Measurements from ENCODE around the gene SERPINB11. TPM values are rescaled to one million over a fixed set of nuclear protein-coding genes. Genes with fewer than 3 reads are reported as not detected.

SERPINB11 gene
- total and polyA plus RNA-seq, 10 of the 15 experiments (the other 5 are each of a cell fraction or from before 2014, with no cell fraction given), result not detected

GRCh38 chr18:63725682-63726480, 23.1 kb downstream of the SERPINB11 start:
- SMC1A ChIA-PET (ENCODE audit: uncharacterized antibody, unreplicated experiment), result no interaction called here
- POLR2A ChIA-PET, result no interaction called here

DNA sequence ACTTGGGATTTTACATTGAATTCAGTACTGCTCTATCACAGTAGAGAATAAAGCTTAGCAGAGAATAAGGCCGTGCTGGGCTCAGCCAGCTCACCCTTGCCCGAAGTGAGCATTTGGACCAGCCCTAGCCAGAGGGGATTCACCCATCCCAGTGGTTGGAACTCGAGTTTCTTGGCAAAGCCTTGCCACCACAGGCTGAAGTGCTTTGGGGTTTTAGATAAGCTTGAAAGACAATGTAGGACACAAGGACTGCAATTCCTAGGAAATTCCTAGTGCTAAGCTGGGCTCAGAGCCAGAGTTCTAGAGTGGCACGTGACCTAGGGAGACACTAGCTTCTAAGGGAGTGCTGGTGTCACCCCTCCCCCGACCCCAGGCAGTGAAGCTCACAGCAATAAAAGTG, 28.0 kb downstream of the SERPINB11 start:
- ChIA-PET CTCF (no interaction called here), POLR2A (no interaction called here), SMC1A (ENCODE audit: uncharacterized antibody, unreplicated experiment) (no interaction called here), RAD21 (ENCODE audit: unreplicated experiment) (no interaction called here)
- 17% methylated on average over 5 of the region's 5 CpGs for WGBS (ENCODE audit: insufficient coverage, insufficient replicate concordance, low lambda C conversion rate, missing lambda C conversion rate)
- intact Hi-C loops (cut with micrococcal nuclease; ENCODE audit: unreplicated experiment) (no loop called here), in situ Hi-C loops (cut with MboI) (no loop called here)
- BruUV-seq (replicated peaks), result no TSS peak
- ATAC-seq (no peak), FAIRE-seq (no peak), DNase-seq (ENCODE audit: low read depth, low spot score) (no peak)
- Histone ChIP-seq H3K27me3 (replicated peaks in 1 of 2; ENCODE audit: control insufficient read depth in 2 of 2, insufficient read depth in 2 of 2, low read length in 1 of 2) (no peaks in the 10 kb centered on the region; a peak in 1 of 4 replicates), H3K79me2 (ENCODE audit: control insufficient read depth, insufficient read depth, low read length) (no peaks in the 10 kb centered on the region), H3K4me2 (ENCODE audit: control insufficient read depth, insufficient read depth) (no peak overlapping the region), H4K20me1 (ENCODE audit: control insufficient read depth, insufficient read depth) (no peaks in the 10 kb centered on the region), H2AFZ (ENCODE audit: control insufficient read depth, low read depth, low read length) (no peak overlapping the region), H3K4me1 (ENCODE audit: control insufficient read depth, insufficient read depth, low read length) (no peaks in the 10 kb centered on the region), H3K4me3 (no peak overlapping the region), H3K9me3 (replicated peaks; ENCODE audit: control insufficient read depth, insufficient read depth, low read length) (no peaks in the 10 kb centered on the region), H3K9ac (ENCODE audit: control insufficient read depth, insufficient read depth, low read length) (no peak overlapping the region), H3K27ac (ENCODE audit: control insufficient read depth, insufficient read depth) (no peak overlapping the region), H3K36me3 (ENCODE audit: control insufficient read depth in 2 of 2, insufficient read depth in 2 of 2, low read length in 1 of 2) (no peaks in the 10 kb centered on the region)
- TF ChIP-seq RAD21 (IDR thresholded peaks at IDR 0.05; ENCODE audit: insufficient read depth, low read depth, low read length), result no peak
- no peak for TF ChIP-seq EED (IDR thresholded peaks at IDR 0.05; ENCODE audit: low read depth)
- TF ChIP-seq JUNB (IDR thresholded peaks at IDR 0.05), result no peak
- TF ChIP-seq MTA3 (IDR thresholded peaks at IDR 0.05; ENCODE audit: borderline replicate concordance, low read length), result no peak
- TF ChIP-seq SMAD1 (IDR thresholded peaks at IDR 0.05; ENCODE audit: low read depth, partially characterized antibody), result no peak
- TF ChIP-seq ETV6 (conservative IDR thresholded peaks at IDR 0.05 in 1 of 2, IDR thresholded peaks at IDR 0.05 in 1 of 2; ENCODE audit: borderline replicate concordance in 1 of 2, low read depth in 1 of 2), result no peak
- TF ChIP-seq MXI1 (IDR thresholded peaks at IDR 0.05; ENCODE audit: low read depth, low read length), result no peak
- TF ChIP-seq CHD2 (IDR thresholded peaks at IDR 0.05; ENCODE audit: borderline replicate concordance, low read depth, low read length), result no peak
- TF ChIP-seq, protein P1, sequence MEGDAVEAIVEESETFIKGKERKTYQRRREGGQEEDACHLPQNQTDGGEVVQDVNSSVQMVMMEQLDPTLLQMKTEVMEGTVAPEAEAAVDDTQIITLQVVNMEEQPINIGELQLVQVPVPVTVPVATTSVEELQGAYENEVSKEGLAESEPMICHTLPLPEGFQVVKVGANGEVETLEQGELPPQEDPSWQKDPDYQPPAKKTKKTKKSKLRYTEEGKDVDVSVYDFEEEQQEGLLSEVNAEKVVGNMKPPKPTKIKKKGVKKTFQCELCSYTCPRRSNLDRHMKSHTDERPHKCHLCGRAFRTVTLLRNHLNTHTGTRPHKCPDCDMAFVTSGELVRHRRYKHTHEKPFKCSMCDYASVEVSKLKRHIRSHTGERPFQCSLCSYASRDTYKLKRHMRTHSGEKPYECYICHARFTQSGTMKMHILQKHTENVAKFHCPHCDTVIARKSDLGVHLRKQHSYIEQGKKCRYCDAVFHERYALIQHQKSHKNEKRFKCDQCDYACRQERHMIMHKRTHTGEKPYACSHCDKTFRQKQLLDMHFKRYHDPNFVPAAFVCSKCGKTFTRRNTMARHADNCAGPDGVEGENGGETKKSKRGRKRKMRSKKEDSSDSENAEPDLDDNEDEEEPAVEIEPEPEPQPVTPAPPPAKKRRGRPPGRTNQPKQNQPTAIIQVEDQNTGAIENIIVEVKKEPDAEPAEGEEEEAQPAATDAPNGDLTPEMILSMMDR (IDR thresholded peaks at IDR 0.05 in 2 of 3, conservative IDR thresholded peaks at IDR 0.05 in 1 of 3; ENCODE audit: control insufficient read depth in 2 of 3, extremely low read depth in 1 of 3, insufficient read depth in 1 of 3, low read depth in 3 of 3, low read length in 3 of 3), result no peak
- TF ChIP-seq ZBED1 (IDR thresholded peaks at IDR 0.05; ENCODE audit: borderline replicate concordance), result no peak
- no peak for TF ChIP-seq RELB (IDR thresholded peaks at IDR 0.05; ENCODE audit: low read depth)
- no peak for TF ChIP-seq LARP7 (IDR thresholded peaks at IDR 0.05)
- TF ChIP-seq SIN3A (IDR thresholded peaks at IDR 0.05; ENCODE audit: low read depth, low read length), result no peak
- no peak for TF ChIP-seq RUNX3 (IDR thresholded peaks at IDR 0.05; ENCODE audit: low read length)

More at GRCh38 chr18:63725682-63726480, 23.1 kb downstream of the SERPINB11 start:
- no peak for DNase-seq (ENCODE audit: low read depth, low spot score)
- Histone ChIP-seq H3K36me3 (ENCODE audit: control insufficient read depth in 2 of 2, insufficient read depth in 2 of 2, low read length in 1 of 2) (no peaks in the 10 kb centered on the region), H3K79me2 (ENCODE audit: control insufficient read depth, insufficient read depth, low read length) (no peaks in the 10 kb centered on the region), H3K9ac (ENCODE audit: control insufficient read depth, insufficient read depth, low read length) (no peak overlapping the region), H2AFZ (ENCODE audit: control insufficient read depth, low read depth, low read length) (no peak overlapping the region), H3K27ac (ENCODE audit: control insufficient read depth, insufficient read depth) (no peak overlapping the region), H3K27me3 (replicated peaks in 1 of 2; ENCODE audit: control insufficient read depth in 2 of 2, insufficient read depth in 2 of 2, low read length in 1 of 2) (no peaks in the 10 kb centered on the region; a peak in 1 of 4 replicates), H4K20me1 (ENCODE audit: control insufficient read depth, insufficient read depth) (no peaks in the 10 kb centered on the region), H3K4me1 (ENCODE audit: control insufficient read depth, insufficient read depth, low read length) (no peaks in the 10 kb centered on the region), H3K9me3 (replicated peaks; ENCODE audit: control insufficient read depth, insufficient read depth, low read length) (no peaks in the 10 kb centered on the region), H3K4me2 (ENCODE audit: control insufficient read depth, insufficient read depth) (no peak overlapping the region), H3K4me3 (no peak overlapping the region)
- CTCF ChIA-PET, result no interaction called here
- WGBS (ENCODE audit: insufficient coverage, insufficient replicate concordance, low lambda C conversion rate, missing lambda C conversion rate), result 0% methylated on average over 3 of the region's 3 CpGs
- no TSS peak for BruUV-seq (replicated peaks)
- RAD21 ChIA-PET (ENCODE audit: unreplicated experiment), result no interaction called here
- no peak for TF ChIP-seq IRF4 (IDR thresholded peaks at IDR 0.05; ENCODE audit: low read depth, low read length)
- in situ Hi-C loops (cut with MboI) (no loop called here), intact Hi-C loops (cut with micrococcal nuclease; ENCODE audit: unreplicated experiment) (no loop called here)
- FAIRE-seq, result no peak
- no peak for ATAC-seq

All from GM12878 (cell line).